Cortex of kidney (tissue), 1 donor: Measurements from ENCODE around the gene GLCCI1.
"Not testable (repeated sequence)": the region's sequence is repeated elsewhere in the genome, so short reads cannot be mapped to it uniquely, and the experiment has no call there.

ENCODE experiments used
- DNase-seq: peaks from one replicate; lab custom pipeline; 2025; lab: John Stamatoyannopoulos, UW

The GLCCI1 gene

GRCh38 chr7:8051373-8051772 is 82.8 kb downstream of the GLCCI1 start:
- DNase-seq: no peak

- DNase-seq: no peak
Observed at GRCh38 chr7:8051998-8052397, 83.4 kb downstream of the GLCCI1 start.

- DNase-seq: no peak
Observed at GRCh38 chr7:8052824-8053223, 84.2 kb downstream of the GLCCI1 start.

DNA sequence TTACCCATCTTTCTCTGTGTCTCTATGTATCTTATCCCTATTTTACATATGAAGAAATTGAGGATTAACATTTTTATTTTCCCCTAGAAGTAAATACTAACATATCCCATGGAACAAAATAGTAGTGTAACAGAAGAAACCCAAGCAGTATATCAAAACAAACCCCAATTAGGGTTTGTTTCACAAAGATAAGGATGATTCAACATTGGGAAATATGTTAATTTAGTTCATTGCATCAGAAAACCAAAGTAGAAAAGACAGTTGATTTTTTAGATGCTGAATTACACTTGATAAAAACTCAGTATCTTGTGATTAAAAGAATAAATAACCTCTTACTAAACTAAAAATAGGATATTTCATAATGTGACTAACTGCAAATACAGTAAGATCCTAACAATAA is 87.8 kb downstream of the GLCCI1 start:
- DNase-seq: no peak

GRCh38 chr7:8057566-8057965 is 89.0 kb downstream of the GLCCI1 start:
- DNase-seq: no peak

DNA sequence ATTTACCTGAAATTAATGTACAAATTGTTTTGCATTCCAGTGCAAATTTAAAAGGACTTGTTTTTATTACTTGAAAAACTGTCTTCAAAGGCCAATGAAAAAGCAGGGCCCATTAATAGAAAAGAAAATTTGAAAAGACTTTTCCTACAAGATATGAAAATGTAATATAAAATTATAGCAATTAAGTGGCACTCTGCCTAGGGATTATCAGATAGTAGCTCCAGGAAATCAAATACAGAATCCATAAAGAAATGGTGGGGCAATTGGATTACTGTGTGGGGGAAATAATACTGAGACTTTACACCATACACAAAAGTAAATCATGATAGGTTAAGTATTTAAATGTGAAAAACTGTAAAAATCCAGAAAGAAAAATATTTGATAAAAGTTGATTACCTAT is 89.7 kb downstream of the GLCCI1 start:
- DNase-seq: no peak

DNA sequence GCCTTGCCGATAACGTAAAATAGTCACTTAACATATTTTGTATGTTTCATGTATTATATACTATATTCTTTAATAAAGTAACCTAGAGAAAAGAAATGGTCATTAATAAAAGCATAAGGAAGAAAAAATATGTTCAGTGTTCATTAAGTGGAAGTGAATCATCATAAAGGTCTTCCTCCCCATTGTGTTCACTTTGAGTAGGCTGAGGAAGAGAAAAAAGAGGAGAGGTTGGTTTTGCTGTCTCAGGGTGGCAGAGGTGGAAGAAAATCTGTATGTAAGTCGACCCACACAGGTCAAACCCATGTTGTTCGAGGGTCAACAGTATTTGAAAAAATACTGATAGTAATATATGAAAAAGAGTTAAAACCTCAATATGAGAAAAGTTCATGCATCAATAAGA is 90.3 kb downstream of the GLCCI1 start:
- no peak for DNase-seq

DNA sequence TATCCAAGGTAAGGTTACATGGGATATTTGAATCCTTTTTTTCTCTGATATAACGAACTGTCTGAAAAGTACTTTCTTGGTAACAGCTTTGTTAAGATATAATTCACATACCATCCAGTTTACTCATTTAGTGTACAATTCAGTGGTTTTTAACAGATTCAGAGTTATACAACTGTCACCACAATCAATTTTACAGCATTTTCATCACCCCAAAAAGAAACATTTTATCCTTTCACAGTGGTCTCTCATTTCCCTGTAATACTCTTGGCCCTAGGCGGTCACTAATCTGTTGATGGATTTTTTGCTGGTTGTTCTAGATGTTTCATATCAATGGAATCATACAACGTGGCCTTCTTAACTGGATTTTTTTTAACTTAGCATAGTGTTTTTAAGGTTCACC is 91.6 kb downstream of the GLCCI1 start:
- DNase-seq: no peak

DNA sequence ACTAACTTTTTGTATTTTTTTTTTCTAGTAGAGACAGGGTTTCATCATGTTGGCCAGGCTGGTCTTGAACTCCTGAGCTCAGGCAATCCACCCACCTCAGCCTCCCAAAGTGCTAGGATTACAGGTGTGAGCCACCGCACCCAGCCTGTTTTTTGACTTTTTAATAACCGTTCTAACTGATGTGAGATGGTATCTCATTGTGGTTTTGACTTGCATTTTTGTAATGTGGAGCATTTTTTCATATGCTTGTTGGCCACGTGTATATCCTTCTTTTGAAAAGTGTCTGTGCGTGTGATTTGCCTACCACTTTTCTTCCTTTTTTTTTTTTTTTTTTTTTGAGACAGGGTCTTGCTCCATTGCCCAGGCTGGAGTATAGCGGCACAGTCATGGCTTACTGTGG is 94.7 kb downstream of the GLCCI1 start:
- not testable (repeated sequence) for DNase-seq

DNA sequence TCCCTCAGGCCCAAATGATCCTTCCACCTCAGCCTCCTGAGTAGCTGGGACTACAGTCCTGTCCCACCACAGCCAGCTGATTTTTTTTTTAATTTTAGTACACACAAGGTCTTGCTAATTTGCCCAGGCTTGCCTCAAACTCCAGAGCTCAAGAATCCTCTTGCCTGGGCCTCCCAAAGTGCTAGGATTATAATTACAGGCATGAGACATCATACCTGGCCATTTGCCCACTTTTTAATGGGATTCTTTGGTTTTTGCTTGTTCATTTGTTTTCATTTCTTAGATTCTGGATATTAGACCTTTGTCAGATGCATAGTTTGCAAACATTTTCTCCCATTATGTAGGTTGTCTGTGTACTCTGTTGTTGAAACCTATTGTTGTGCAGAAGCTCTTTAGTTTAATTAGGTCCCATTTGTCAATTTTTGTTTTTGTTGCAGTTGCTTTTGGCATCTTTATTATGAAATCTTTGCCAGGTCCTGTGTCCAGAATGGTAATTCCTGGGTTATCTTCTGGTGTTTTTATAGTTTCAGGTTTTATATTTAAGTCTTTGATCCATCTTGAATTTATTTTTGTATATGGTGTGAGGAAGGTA is 95.2 kb downstream of the GLCCI1 start:
- DNase-seq: no peak

GRCh38 chr7:8064828-8065227 is 96.2 kb downstream of the GLCCI1 start:
- DNase-seq: no peak

- DNase-seq: no peak
Observed at GRCh38 chr7:8065356-8065813, 96.8 kb downstream of the GLCCI1 start.

DNA sequence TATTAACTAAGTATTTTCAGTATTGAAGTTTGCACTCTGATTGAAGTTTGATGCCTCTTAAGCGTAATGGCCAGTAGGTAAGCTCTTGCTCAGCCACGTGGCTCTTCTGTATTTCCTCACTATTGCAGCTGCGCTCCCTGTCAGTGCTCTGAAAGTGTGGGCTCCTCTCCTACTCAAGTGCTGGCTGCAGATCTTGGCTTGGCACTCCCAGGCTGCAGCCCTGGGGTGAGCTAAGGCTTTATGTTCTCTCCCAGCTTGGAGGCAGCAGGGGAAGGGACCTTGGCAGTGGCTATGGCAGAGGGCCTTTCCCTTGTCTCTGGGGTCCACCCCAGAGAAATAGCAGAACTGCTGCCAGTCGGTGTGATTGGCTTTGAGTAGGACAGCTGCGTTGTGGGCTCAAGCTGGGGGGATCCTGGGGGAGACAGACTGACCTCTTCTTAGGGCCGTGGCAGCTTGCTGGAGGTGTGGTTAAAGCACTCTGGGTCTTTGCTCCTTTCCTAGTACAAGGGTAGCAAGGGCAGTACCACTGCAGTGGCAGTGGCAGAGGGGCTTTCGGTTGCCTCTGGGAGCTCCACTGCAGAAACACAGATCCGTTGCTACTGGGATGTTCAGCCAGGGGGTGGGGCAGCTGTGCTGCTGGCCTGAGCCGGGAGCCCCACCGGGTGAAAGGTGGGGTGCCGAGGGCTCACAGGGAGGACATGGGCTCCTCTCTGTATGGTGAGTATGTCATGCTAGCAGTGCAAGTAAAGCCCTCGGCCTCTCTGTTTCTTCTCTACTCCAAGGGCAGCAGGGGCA is 100.5 kb downstream of the GLCCI1 start:
- DNase-seq: no peak

GRCh38 chr7:8070451-8071180 is 102.0 kb downstream of the GLCCI1 start:
- no peak for DNase-seq

GRCh38 chr7:8078418-8078817 is 109.8 kb downstream of the GLCCI1 start:
- DNase-seq: no peak

- no peak for DNase-seq
Observed at GRCh38 chr7:8082762-8083161, 114.2 kb downstream of the GLCCI1 start.

DNA sequence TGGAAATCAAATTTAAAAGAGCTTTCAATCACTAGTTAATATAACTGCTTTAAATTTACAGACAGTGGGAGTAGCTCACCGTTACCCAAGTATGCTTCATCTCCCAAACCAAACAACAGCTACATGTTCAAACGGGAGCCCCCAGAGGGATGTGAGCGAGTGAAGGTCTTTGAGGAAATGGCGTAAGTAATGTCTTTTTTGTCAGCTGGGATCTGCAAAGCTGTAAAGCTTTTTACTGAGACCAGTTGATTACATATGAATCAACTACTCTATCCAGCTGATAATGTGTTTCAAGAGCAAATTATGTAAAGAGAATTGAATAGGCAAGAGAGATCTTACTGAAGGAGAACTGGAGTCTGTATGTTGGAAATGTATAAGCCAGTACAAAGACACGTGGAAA is 116.2 kb downstream of the GLCCI1 start:
- DNase-seq: no peak

DNA sequence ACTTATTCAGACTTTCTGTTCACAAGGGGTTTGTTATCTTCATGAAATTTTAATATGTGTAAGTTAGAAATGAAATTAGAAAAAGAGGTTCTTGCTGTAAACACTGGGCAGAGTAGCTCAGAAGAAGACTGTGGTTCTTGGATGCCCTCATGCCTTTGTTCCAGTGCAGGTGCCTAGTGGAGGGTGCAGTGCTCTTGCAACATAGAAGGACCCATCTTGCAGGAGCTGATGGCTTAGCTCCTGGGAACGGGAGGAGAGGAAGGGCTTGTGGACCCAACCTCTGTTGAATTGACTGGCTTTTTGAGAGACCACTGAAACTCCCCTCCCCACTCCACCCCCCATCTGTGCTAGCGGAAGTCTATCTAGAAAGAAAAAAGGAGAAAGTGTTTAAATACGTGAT is 116.8 kb downstream of the GLCCI1 start:
- DNase-seq: no peak

- DNase-seq: no peak
Observed at GRCh38 chr7:8086239-8086638, 117.6 kb downstream of the GLCCI1 start.

DNA sequence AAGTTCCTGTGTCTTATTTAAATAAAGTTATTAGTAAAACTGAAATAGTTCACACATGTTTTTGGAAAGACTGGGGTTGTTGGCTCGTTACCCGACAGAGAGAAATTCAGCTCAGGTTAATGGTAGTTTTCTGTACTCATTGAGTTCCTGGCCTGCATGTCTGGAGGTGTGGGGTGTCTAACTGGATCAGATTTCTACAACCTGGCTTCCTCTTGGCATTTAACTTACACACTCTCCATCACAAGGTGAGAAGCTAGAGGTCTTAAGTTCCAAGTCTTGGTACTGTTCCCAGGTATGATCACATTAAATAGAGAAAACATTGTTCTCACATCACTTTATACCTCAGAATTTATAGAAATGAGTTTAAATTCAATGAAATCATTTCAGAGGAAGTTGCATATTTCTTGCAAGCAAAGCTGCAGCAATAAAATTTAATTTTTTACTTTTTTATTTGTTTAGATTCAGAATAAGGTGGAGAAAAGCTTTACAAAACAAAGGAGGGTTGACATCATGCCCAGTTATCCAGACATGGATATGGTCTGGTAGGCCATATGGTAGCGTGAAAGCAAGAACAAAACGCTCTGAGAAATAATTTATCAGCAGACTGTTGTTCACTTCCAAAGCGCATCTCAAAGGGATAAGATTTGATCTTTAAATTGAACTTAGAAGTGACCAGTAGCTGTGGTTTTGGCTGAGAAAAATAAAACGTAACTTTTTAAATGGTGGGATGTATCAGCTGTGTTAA is 120.6 kb downstream of the GLCCI1 start:
- DNase-seq: no peak

DNA sequence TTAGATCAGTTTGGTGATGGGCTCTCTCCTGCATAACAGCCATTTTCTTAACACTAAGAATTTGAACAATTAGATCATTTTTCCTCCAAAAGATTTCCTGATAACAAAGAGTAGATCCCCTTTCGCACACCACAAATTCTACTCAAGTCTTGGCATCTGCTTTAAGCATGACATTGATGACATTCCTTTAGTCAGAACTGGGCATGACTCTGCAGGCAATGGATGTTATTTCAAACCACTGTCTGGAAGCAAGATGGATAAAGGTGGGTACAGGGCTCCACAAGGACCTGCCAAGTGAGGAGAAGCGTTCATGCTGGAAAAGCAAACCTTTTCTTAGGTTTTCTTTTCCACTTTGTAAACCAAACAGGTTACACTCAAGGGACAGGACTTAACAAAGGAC is 123.5 kb downstream of the GLCCI1 start:
- no peak for DNase-seq
